Lower leg skin (tissue), 3 donors: ENCODE results near the gene CKB.

Experiments
- POLR2A ChIP-seq, 2 donors: fragments of 450-650 bp; IDR thresholded peaks; one replicate each; pipeline ENCODE4 v1.6.1; 2016 to 2017; ENCODE audit warnings: antibody characterized with exemption in 2 of 2, mild to moderate bottlenecking in 1 of 2, moderate library complexity in 1 of 2
- TF ChIP-seq, protein P1 (sequence below), 3 donors: fragments of 450-650 bp; IDR thresholded peaks; one replicate each; pipeline ENCODE4 v1.5.1; 2016; ENCODE audit warnings: antibody characterized with exemption in 3 of 3, mild to moderate bottlenecking in 3 of 3, moderate library complexity in 2 of 3

DNA sequence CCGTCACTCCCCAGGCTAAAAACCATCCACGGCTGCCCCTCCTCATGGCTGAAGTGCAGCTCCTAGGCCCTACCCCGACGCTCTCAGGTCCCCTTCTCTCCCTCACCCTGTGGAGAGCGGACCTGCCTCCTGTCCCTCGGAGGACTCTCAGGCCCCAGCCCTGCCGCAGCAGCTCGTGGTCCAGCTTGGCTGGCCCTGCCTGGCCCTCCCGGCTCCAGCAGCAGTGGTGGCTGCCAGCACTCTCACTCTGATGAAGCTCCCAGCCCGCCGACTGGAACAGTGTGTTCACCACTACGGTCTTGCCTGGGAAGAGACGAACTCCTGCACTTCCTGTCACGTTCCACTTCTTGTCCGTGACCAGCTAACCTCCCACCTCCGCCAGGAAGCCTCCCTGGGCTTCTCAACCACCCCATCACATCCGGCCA lies 28.7 kb upstream of the CKB start:
- TF ChIP-seq POLR2A (IDR thresholded peaks at IDR 0.05): no peak
- TF ChIP-seq, protein P1, sequence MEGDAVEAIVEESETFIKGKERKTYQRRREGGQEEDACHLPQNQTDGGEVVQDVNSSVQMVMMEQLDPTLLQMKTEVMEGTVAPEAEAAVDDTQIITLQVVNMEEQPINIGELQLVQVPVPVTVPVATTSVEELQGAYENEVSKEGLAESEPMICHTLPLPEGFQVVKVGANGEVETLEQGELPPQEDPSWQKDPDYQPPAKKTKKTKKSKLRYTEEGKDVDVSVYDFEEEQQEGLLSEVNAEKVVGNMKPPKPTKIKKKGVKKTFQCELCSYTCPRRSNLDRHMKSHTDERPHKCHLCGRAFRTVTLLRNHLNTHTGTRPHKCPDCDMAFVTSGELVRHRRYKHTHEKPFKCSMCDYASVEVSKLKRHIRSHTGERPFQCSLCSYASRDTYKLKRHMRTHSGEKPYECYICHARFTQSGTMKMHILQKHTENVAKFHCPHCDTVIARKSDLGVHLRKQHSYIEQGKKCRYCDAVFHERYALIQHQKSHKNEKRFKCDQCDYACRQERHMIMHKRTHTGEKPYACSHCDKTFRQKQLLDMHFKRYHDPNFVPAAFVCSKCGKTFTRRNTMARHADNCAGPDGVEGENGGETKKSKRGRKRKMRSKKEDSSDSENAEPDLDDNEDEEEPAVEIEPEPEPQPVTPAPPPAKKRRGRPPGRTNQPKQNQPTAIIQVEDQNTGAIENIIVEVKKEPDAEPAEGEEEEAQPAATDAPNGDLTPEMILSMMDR (IDR thresholded peaks at IDR 0.05): no peak
